GM19468 (cell line): Measurements from ENCODE around the gene CCDC89.
"Not testable (repeated sequence)": the region's sequence is repeated elsewhere in the genome, so short reads cannot be mapped to it uniquely, and the experiment has no call there.

Experiments
- ATAC-seq: cut with Tn5 transposase; IDR thresholded peaks from one replicate; pipeline ENCODE4 v1.9.1; 2021; ENCODE audit warnings: mild to moderate bottlenecking, moderate library complexity, moderate number of reproducible peaks; ENCODE audit not compliant: unreplicated experiment; ENCODE audit errors: extremely low read depth

Gene CCDC89

DNA sequence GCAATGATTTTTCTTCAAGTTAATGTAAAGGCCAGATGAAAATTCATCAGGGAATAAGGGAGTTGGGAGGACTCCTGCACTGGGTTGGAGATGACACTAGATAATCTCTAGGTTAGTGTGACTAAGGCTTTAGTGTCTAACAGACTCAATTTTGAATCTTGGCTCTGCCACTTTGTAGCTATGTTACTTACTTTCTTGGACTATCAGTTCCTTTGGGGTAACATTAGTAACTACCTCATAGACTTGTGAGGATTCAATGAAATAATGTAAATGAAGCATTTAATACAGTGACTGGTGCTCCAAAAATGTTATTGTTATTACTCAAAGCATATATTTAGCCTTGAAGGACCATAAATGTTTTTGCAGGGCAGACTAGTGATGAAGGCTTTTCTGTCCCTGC lies 9.6 kb upstream of the CCDC89 start:
- ATAC-seq, result no peak

DNA sequence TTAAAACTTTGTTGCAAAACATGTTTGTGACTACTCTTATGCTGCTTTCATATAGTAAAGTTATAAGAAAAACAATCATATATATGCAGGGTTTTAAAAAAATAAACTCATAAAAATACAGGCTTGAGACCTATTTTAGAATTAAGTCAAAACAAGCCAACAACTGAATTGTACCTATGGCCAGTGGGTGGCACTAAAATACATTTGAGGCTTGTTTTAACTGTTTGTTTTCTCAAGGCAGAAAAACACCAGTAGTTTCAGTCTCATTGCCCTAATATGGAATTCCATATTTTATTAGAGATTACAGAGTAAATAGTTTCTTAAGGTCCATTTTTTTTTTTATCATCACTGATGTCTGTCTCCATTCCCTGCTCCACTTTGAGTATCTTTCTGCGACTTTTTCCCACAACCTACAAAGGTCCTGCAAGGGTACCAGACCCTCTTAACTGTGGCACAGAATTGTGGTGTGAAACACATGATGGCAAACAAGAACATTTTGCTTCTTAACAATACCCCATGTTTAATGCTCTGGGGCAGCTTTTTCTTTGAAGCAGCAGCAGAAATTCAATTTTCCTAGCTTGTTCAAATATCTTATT lies 8.5 kb upstream of the CCDC89 start:
- ATAC-seq, result no peak

DNA sequence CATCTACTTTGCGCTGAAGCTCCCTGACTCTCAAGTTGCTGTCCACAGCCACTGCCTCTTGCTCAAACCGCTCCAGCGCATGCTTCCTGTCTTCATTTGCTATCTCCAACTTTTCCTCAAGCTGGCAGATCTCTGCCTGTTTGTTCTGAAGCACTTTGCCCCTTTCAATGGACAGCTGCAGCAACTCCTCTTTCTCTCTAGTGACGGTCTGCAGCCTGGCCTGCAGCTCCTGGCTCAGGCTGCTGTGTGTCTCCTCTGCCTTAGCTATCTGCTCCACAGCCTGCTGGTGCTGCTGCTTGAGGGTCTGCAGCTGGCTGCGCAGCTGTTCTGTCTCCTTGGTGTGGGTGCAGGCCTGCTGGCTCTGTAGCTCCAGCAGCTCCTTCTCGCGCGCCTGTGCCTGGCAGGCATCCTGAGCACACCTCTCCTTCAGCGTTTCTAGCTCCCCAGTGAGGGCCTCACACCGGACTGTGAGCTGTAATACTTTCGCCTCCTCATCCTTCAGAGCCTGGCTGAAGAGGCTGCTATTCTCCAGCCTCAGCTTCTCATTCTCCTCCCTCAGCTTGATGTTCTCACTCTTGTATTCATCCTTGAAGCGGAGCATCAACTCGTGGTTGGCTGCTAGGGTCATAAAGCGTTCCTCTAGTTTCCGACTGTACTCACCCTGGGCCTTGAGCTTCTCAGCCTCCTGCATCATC lies 723 bp downstream of the CCDC89 start:
- ATAC-seq, result no peak

DNA sequence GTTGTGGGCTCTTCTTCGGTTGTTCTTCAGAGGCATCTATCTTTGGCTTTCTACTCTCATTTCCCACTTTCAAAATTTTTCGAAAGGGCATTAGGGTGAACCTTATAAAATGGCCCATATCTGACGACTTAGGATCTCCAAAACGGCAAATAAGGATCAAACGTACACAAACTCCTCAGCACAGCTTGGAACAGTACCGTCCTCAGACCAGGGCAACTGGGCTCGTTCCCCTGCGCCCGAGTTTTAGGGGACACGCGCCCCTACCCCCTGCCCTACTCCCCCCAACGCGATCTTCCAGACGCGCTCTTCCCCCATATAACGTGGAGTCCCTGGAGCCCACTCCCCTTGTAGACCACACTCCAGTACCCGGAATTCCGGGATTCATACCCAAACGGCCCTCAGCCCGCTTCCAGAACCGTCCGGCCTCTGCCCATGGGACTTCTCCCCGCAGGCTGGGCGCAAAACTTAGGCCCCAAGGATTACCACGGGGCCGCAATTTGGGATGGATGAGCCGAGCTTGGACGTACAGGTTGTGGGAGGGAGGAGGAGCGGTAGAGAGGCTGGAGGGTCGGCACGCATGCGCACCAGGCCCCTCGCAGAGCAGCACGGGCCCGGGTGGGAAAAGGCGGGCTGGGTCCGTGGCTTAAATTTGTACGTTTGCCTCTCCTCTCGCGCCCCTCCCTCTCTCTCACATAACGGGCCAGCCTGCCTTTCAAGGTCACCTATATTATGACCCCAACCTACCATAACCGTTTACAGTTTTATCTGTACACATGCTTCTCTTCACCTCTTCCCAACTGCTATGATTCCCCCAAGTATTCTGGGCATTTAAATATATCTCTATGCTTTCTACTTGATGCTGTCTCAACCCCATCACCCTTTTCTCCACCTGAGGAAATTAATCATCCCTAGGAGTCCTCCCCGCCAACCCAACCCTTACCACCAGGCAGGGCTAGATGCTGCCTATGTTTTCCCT lies 3.4 kb downstream of the CCDC89 start:
- ATAC-seq, result no peak

DNA sequence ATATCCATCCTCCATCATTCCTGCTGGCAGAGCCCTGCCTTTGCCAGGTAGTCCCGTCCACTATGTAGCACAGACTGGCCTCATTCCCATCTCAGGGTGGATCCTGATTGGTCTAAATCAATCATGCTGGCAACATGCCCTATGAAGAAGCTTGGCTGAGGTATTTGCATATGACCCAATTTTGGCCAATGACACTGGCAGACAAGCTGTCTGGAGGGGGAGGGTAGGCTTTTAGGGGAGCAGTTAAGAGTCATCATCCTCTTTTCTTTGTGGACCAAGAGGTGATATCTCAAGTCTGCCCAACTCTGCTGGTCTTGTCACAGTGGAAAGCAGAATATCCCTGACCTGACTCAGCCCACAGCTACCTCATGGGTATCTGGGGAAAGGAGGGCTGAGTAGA lies 5.1 kb downstream of the CCDC89 start:
- ATAC-seq, result no peak

DNA sequence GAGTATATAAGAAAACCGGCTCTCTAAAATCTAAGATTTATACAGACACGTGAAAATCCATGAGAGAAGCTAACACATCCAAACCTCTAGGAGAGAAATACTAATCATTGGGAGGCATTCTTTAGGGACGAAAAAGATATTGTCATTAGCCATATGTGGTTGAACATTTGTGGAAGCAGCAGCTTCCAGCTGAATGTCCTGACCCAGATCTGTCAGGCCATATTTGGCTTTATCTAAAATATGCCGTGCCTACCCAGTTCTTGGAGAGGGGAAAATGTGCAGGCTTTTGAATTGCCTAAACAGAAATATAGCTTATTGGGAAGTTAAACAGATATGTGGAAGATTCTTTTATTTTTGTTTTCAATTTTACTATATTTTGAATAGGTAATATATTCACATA lies 6.4 kb downstream of the CCDC89 start:
- ATAC-seq, result no peak

DNA sequence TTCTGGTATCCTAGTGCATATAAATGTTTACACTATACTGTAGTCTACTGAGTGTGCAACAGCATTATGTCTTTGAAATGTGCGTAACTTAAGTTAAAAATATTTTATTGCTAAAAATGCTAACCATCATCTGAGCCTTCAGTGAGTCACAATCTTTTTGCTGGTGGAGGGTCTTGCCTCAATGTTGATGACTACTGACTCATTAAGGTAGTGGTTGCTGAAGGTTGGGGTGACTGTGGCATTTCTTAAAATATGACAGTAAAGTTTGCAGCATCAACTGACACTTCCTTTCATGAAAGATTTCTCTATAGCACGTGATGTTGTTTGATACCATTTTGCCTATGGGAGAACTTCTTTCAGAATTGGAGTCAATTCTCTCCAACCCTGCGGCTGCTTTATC lies 12.6 kb downstream of the CCDC89 start:
- ATAC-seq, result no peak

DNA sequence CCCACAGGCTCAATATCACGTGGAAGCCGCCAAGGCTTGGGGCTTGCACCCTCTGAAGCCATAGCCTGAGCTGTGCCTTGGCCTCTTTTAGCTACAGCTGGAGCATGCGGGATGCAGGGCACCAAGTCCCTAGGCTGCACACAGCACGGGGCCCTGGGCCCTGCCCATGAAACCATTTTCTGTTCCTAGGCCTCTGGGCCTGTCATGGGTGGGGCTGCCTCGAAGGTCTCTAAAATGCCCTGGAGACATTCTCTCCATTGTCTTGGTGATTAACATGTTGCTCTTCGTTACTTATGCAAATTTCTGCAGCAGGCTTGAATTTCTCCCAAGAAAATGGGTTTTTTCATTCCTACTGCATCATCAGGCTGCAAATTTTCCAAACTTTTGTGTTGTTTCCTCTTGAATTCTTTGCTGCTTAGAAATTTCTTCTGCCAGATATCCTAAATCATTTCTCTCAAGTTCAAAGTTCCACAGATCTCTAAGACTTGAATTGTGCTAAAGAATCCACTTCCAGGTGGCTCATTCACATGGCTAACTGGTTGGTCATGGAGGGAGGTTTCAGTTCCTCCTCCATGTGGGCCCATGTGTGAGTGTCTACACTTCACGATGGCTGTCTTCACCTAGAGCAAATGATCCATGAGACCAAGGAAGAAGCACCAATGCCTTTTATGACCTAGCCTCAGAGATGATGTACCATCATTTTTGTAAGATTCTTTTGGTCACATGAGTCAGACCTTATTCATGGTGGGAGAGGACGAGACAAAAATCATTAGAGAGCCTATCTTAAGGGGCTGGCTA lies 13.7 kb downstream of the CCDC89 start:
- no peak for ATAC-seq

DNA sequence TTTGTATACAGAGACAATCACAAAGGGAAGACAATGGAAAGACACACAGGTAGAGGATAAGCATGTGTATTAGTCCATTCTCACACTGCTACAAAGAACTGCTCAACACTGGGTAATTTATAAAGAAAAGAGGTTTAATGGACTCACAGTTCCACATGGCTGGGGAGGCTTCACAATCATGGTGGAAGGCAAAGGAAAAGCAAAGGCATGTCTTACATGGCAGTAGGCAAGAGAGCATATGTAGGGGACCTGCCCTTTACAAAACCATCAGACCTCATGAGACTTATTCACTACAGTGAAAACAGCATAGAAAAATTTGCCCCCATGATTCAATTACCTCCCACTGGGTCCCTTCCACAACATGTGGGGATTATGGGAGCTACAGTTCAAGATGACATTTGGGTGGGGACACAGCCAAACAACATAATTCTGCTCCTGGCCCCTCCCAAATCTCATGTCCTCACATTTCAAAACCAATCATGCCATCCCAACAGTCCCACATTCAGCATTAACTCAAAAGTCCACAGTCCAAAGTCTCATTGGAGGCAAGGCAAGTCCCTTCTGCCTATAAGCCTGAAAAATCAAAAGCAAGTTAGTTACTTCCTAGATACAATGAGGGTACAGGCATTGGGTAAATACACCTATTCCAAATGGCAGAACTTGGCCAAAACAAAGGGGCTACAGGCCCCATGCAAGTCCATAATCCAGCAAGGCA lies 14.9 kb downstream of the CCDC89 start:
- not testable (repeated sequence) for ATAC-seq

DNA sequence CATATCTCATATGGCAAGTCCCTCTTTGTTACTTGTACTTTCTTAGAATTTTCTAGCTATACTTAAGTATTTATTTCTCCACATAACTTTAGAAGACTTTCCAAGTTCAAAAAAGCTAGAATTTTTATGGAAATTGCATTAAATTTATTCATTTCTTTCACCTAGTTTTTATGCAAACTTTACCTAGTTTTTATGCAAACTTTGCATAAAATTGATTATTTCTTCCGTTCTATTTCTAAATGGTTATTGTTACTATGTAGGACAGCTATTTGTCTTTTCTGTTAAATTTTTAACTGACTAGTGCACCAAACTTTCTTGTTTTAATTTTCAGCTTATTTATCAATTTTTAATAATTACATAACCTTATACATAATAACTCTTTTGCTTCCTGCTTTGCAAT lies 17.8 kb downstream of the CCDC89 start:
- no peak for ATAC-seq

DNA sequence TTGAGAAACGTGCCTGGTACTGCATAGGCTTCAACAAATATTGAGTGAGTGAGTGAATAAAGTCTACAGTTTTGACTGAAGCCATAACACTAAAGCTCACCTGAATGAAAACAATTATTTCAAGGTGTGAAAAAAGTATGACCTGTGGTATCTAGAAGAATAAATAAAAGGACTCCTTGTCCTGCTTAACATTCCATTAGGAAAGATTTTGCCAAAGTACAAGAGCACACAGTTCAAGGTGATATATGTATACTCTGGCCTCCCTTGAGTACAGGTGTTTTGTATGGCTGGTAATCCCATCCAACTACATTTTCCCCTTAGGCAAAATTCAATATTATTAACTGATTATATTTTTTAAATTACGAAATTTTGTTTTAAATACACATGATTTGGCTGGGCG lies 19.3 kb downstream of the CCDC89 start:
- ATAC-seq, result no peak

DNA sequence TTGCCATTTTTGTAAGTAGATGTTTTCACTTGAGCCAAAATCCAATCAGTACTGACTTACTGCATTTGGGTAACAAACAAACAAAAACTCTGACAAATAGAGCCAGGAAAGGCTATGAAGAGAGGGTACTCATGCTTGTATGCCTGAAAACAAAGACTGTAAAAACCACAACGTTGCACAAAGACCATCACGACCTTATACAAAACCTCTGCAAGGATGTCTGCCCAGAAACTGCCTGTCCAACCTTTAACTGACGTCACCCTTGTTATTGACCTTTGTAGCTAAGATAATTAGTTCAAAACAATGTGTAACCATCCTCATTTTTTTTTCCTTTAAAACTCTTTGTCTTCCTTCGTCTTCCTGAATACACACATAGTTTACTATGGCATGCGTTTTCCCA lies 20.3 kb downstream of the CCDC89 start:
- ATAC-seq, result no peak

DNA sequence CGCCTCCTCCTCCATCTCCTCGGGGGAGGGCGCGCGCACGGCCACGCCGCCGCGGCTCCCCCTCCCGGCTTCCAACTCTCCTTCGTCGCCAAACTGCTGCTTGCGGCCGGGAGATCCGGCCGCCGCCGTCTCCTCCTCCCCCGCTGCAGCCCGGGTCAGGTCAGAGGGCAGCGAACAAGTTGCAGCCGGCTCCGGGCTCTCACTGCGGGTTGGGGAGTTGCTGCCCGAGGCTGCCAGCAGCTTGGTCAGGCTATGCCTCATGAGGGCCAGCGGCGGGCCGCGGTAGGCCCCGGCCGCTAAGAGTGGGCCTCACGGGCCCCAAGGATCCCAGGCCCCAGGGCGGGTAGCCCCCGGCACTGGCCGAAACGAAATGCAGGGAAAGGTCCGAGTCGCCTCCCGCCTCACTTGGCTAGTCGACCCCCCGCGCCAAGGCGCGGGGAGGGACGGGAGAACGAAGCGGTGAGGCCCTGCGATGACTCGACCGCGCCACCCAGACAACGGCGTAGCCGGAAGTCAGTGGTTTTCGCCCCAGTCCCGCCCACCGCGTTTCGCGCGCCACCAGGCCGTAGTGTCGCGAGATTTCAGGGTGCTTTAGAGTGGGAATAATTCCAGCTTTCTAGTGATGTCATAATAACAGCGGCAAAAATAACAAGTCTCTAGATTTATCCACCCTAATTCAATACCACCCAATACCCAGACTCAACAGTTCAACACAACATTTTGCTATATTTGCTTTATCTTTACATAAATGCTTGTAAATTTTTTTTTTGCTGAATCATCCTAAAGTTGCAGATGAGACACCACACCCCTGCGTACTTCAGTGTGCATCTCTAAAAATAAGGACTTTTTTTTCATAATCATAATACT lies 21.1 kb downstream of the CCDC89 start, which contains the start of gene CREBZF:
CREBZF (minus strand) TSS at position 515 of the 867 bp plus-strand sequence; CDS start at position 261, 254 bp downstream.
- ATAC-seq, result peak; percentile 75

DNA sequence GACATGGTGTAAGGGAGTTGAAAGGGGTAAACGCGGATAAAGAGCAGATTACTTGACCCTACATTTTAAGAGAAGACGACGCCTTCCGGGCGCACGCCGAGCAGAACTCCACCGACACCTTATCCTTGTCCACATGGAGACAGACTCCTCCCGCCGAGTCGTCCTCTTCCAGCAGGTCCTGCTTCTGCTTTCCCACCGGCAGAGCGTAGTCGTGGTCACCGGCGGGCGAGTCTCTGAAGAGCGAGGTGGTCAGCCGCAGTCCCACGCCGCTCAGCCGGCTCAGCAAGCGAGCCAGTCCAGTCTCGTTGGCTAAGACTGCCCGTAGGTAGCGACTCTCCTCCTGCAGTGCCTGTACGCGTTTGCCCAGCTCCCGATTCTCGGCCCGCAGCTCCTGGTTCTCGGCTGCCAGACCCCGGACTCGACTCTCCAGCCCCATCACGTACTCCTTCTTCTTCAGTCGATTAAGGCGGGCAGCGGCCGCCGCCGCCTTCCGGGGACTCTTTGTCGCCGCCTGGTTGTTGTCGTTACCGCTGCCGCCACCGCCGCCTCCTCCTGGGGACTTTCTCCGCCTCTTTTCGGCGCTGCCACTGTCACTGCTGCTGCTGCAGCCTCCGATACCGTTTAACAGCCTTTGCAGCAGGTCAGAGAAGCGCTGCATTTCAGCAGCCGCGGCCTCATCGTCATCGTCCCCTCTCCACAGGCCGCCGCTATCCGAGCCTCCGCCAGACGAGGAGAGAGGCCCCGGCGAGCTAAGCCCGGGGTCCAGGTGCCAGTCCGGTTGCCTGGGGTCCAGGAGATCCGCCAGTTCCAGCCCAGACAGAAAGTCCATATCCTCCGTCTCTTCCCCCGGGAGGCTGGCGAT lies 22.0 kb downstream of the CCDC89 start:
- ATAC-seq, result peak; percentile 74

DNA sequence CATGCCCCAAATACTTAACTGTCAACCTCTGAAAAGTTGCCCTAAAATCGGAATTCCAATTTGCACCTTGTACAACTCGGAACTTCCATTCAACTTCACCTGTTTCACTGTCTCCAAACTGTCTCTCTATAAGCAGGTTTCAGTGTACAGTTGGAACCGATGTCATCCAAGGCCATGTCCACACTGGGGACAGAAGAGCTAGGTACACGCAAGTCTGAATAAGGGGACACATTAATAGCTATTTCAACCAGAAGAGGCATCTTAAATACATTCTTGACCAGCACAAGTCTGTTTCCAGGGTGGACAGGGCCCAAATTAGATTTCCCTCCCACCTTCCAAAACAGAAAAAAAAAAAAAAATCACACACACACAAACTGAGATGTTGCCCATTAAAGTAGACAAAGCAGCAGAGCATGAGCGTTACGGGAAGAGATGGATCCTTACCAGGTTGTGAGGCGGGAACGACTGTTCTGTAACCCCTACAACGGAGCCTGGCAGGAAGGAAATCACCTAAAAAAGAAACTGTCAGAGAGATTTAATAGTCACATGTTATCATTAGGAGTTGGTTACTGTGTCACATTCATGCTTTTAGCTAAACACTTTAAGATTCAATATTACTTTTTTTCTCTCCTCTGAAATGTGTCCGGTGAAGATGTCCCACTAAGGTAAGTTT lies 22.8 kb downstream of the CCDC89 start:
- no peak for ATAC-seq

DNA sequence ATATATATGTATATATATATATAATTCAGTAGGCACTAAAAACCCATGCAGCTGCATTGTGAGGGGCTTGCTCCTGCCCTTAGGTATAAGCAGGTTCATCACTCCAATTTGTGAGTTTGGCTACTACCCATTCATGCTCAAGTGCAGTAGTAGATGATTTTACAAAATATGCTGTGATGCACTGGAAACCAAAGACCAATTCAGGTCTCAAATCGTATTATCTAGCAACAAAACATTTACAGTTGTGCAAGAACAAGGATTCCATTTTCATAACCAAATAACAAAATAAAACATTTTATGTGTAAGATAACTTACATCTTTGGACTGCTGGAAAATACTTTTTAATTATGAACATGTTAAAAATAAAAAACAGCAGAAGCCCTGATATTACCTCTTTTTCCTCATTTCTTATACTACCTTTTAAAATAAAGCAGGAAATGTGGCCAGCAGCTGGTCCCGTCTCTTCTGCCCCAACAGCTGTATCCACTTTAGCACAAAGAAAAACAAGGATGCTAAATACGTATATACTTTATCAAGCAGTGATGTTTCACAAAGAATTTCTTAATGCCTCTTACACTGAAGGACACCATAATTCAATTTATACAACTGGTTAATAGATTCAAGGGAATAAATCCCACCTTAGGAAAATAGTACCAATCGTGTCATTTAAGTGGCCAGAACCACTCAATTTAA lies 23.9 kb downstream of the CCDC89 start:
- no peak for ATAC-seq

DNA sequence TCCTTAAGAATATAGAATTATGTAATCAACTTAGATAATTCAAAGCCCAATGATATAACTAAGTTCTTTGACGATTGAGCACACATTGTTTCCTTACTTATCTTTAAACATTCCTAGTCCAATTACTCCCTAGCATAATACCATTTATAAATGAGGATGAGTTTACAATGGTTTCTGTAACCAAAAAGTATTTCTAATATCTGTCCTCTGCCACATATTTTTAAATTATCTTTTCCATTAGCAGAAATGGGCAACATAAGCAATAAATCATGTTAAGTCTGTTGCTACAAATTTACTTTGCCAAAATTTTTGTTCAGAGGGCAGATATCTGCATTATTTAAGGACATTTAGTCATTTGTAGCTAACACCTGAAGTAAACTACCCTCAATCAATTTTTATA lies 27.8 kb downstream of the CCDC89 start:
- no peak for ATAC-seq
